Measurements from ENCODE around the gene KCNK7. TPM values are rescaled to one million over a fixed set of nuclear protein-coding genes. Genes with fewer than 3 reads are reported as not detected.

KCNK7 gene
- total and polyA plus RNA-seq, 4 donors, result 0.46 to 2.8 (median 1.3) TPM

- H3K36me3 ChIP-seq (ENCODE audit: control insufficient read depth in 4 of 4, insufficient read depth in 4 of 4, low read length in 4 of 4), result peaks cover 5 to 42% (median 23%) of the 10 kb centered on the region in 4 donors
- whole genome bisulfite sequencing, 2 donors, result 88 to 95% methylated on average over 41 to 49 of the region's 49 CpGs
- peaks cover 0 to 7% (median 0%) of the 10 kb centered on the region in 5 donors for H3K4me1 ChIP-seq (ENCODE audit: control insufficient read depth in 5 of 5, insufficient read depth in 5 of 5, low read length in 5 of 5)
- ATAC-seq (ENCODE audit: insufficient read depth, low FRiP score), result no peak
- DNase-seq, result no peak
- TF ChIP-seq CTCF (IDR thresholded peaks at IDR 0.05; ENCODE audit: control extremely low read depth, extremely low read depth), result no peak
- H3K27me3 ChIP-seq (ENCODE audit: control insufficient read depth in 3 of 3, insufficient read depth in 3 of 3, low read length in 2 of 3), result no peaks in the 10 kb centered on the region
- no peak overlapping the region for H3K9ac ChIP-seq (ENCODE audit: insufficient read depth in 1 of 2, low read length in 2 of 2)
- H3K27ac ChIP-seq (ENCODE audit: low read depth in 1 of 2, low read length in 1 of 2), result no peak overlapping the region
- no peak overlapping the region for H3K4me3 ChIP-seq
- peaks cover 0 to 2% (median 0%) of the 10 kb centered on the region in 4 donors for H3K9me3 ChIP-seq (ENCODE audit: control insufficient read depth in 4 of 4, insufficient read depth in 3 of 4, low read length in 3 of 4)
These were observed 3.8 kb upstream of the KCNK7 start for GRCh38 chr11:65599216-65599954.

GRCh38 chr11:65598258-65598699, 2.7 kb upstream of the KCNK7 start:
- no peak overlapping the region for H3K4me3 ChIP-seq
- no peak for TF ChIP-seq CTCF (IDR thresholded peaks at IDR 0.05; ENCODE audit: control extremely low read depth, extremely low read depth)
- peaks cover 0 to 2% (median 0%) of the 10 kb centered on the region in 4 donors for H3K9me3 ChIP-seq (ENCODE audit: control insufficient read depth in 4 of 4, insufficient read depth in 3 of 4, low read length in 3 of 4)
- H3K27ac ChIP-seq (ENCODE audit: low read depth in 1 of 2, low read length in 1 of 2), result no peak overlapping the region
- no peak overlapping the region for H3K9ac ChIP-seq (ENCODE audit: insufficient read depth in 1 of 2, low read length in 2 of 2)
- ATAC-seq (ENCODE audit: insufficient read depth, low FRiP score) (no peak), DNase-seq (no peak)
- H3K4me1 ChIP-seq (ENCODE audit: control insufficient read depth in 5 of 5, insufficient read depth in 5 of 5, low read length in 5 of 5), result peaks cover 0 to 7% (median 0%) of the 10 kb centered on the region in 5 donors
- WGBS, 2 donors, result 92 to 95% methylated on average over 16 of the region's 16 CpGs
- peaks cover 3 to 36% (median 16%) of the 10 kb centered on the region in 4 donors for H3K36me3 ChIP-seq (ENCODE audit: control insufficient read depth in 4 of 4, insufficient read depth in 4 of 4, low read length in 4 of 4)
- H3K27me3 ChIP-seq (ENCODE audit: control insufficient read depth in 3 of 3, insufficient read depth in 3 of 3, low read length in 2 of 3), result no peaks in the 10 kb centered on the region

DNA sequence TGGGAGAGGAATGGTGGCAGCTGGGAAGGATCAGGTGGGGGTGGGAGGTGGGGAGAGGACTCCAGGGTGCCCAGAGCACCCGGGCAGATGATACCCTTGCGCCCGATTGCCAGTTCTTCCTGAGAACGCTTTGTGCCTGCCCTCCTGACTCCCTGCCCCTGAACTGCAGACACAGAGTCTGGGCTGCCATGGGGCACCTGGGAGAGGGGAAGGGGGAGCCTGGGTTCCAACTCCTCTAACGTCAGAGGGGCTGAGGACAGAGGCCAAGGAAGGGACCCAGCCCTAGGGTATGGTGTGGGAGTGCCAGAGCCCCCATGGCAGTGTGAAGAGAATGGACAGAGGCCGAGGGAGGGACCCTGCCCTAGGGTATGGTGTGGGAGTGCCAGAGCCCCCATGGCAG, 920 bp upstream of the KCNK7 start:
- no peak overlapping the region for H3K27ac ChIP-seq (ENCODE audit: low read depth in 1 of 2, low read length in 1 of 2)
- TF ChIP-seq CTCF (IDR thresholded peaks at IDR 0.05; ENCODE audit: control extremely low read depth, extremely low read depth), result no peak
- DNase-seq (no peak), ATAC-seq (ENCODE audit: insufficient read depth, low FRiP score) (no peak)
- H3K36me3 ChIP-seq (ENCODE audit: control insufficient read depth in 4 of 4, insufficient read depth in 4 of 4, low read length in 4 of 4), result peaks cover 3 to 39% (median 11%) of the 10 kb centered on the region in 4 donors
- peaks cover 0 to 8% (median 0%) of the 10 kb centered on the region in 5 donors for H3K4me1 ChIP-seq (ENCODE audit: control insufficient read depth in 5 of 5, insufficient read depth in 5 of 5, low read length in 5 of 5)
- H3K27me3 ChIP-seq (ENCODE audit: control insufficient read depth in 3 of 3, insufficient read depth in 3 of 3, low read length in 2 of 3), result no peaks in the 10 kb centered on the region
- peaks cover 0 to 2% (median 0%) of the 10 kb centered on the region in 4 donors for H3K9me3 ChIP-seq (ENCODE audit: control insufficient read depth in 4 of 4, insufficient read depth in 3 of 4, low read length in 3 of 4)
- H3K4me3 ChIP-seq, result no peak overlapping the region
- no peak overlapping the region for H3K9ac ChIP-seq (ENCODE audit: insufficient read depth in 1 of 2, low read length in 2 of 2)
- 77 to 82% methylated on average over 6 of the region's 6 CpGs for WGBS, 2 donors
